ENCODE data around the gene LIPG. TPM values are rescaled to one million over a fixed set of nuclear protein-coding genes. Genes with fewer than 3 reads are reported as not detected.
A peak's percentile ranks its signal among the peaks of the same experiment; 100 is the strongest.

LIPG gene
- total and polyA plus RNA-seq, 8 donors, result 0.39 to 8.2 (median 1.1) TPM

DNA sequence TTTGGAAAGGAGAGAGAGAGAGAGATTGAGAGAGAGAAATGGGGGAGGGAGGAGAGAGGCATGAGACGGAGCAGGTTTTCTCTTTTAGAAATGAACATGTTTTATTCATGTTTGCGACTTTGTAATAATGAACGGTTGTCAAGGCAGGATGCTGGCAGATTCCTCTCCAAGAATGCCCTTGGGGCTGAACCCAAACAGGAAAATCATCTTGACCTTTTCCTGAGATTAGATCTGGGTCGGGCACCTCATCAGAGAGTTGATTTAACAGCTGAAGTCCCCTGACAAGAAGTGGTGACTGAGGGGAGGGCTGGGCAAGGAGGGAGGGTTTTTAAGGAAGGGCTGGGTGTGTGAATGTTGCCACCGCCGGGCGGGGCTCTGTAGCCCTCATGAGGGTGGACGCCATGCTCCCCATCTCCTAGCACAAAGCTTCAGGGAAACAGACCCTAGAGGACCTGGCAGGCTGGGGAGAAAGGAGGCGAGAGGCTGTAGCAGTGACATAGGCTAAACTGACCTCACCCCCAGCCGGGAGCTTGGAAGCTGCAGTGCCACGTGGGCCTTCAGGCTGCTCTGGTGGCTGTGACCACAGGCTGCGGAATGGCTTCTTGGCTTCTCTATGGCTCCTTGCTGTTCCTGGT, 60.0 kb downstream of the LIPG start:
- intact Hi-C loops (cut with DNase I), result no loop called here
- 74 to 85% methylated on average over 12 of the region's 12 CpGs for WGBS, 2 donors

DNA sequence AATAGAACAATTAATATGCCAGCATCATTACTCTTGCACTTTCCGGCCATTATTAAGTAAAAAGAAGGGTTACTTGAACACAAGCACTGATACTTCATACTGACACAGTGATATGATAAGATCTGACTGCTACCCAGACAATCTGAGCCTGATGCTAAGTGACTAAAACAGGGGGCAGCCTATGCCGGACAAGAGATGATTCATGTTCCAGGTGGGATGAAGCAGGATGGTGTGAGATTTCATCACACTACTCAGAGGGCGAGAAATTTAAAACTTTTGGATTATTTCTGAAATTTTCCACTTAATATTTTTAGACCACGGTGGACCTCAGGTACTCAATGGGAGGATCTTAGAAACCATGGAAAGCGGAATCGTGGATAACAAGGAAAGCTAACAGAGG, 61.7 kb downstream of the LIPG start:
- TF ChIP-seq, protein P1, sequence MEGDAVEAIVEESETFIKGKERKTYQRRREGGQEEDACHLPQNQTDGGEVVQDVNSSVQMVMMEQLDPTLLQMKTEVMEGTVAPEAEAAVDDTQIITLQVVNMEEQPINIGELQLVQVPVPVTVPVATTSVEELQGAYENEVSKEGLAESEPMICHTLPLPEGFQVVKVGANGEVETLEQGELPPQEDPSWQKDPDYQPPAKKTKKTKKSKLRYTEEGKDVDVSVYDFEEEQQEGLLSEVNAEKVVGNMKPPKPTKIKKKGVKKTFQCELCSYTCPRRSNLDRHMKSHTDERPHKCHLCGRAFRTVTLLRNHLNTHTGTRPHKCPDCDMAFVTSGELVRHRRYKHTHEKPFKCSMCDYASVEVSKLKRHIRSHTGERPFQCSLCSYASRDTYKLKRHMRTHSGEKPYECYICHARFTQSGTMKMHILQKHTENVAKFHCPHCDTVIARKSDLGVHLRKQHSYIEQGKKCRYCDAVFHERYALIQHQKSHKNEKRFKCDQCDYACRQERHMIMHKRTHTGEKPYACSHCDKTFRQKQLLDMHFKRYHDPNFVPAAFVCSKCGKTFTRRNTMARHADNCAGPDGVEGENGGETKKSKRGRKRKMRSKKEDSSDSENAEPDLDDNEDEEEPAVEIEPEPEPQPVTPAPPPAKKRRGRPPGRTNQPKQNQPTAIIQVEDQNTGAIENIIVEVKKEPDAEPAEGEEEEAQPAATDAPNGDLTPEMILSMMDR (IDR thresholded peaks at IDR 0.05), result no peak
- Histone ChIP-seq H3K4me1 (no peaks in the 10 kb centered on the region), H3K36me3 (no peaks in the 10 kb centered on the region), H3K27ac (no peak overlapping the region), H3K4me3 (no peak overlapping the region), H3K27me3 (no peaks in the 10 kb centered on the region), H3K9me3 (no peaks in the 10 kb centered on the region)
- DNase-seq, result no peak
- 87 to 94% methylated on average over 6 of the region's 6 CpGs for WGBS, 2 donors
- intact Hi-C loops (cut with DNase I), result no loop called here
- no peak for ATAC-seq
- FAIRE-seq, result no peak

More for the DNA sequence above, 60.0 kb downstream of the LIPG start:
- FAIRE-seq (no peak), ATAC-seq (no peak), DNase-seq (peak in 1 of 6 donors; percentile 32)
- TF ChIP-seq, protein P1 (IDR thresholded peaks at IDR 0.05), result no peak
- Histone ChIP-seq H3K4me3 (no peak overlapping the region), H3K9me3 (no peaks in the 10 kb centered on the region), H3K27ac (no peak overlapping the region), H3K27me3 (no peaks in the 10 kb centered on the region), H3K4me1 (no peaks in the 10 kb centered on the region), H3K36me3 (no peaks in the 10 kb centered on the region)

DNA sequence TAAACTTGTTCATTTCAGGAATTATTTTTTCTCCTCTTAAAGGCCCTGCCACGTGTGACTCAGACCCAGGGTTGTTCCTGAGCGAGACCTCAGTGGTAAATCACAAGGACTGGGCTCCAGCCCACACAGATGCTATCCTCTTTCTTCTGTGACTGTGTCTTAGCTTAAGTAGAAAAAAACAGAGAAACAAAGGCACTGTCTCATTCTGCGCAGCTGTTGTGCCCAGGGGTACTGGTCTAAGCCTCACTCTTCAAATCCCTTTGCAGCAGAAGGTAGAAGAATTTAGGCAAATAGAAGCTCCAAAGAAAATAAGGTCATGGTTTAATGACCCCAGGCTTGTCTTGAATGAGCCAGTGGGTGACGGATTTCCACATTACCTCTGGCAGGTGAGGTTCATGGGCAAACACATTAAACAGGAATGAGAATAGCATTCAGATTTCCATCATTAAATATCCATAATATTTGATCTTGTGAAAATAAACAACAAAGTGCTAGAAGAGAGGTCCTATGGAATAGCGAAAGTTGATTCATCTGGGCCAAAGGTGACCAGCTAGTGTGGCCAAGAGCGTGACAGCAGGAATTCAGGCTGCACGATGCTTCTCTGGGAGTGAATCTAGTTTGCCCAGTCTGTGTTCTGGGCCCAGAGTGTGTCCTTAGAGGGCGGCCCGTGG, 63.3 kb downstream of the LIPG start:
- intact Hi-C loops (cut with DNase I), result no loop called here

DNA sequence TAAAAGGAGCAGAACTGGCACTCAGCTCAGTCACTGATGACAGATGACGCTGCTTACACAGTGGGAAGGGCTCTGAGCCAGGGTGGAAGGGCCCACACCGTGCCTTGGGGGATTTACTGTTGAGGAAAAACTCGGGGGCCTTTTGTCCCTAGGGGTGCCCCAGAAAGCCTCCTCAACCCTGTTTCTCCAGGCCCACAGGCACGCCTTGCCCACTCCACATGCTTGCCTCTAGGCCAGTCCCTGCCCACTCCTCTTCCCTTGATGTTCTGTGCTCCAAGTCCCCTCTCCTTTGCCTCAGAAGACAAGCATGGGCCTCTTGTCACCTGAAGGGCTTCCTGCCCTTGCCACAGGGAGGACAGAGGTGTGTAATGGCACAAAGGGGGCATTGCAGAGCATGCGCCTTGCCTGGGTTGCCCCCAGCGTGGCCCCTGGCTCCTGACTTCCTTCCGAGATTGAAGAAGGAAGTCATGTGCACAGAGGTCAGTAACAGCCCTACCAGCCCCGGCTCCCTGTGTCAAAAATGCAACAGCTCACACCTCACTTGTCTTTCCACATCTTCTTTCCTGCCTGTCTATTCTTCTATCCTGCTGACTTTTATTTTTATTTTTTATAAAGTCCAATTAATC, 65.1 kb downstream of the LIPG start:
- no peak overlapping the region for H3K4me3 ChIP-seq
- H3K27ac ChIP-seq, result no peak overlapping the region
- TF ChIP-seq, protein P1 (IDR thresholded peaks at IDR 0.05), result no peak
- no peak for ATAC-seq
- H3K4me1 ChIP-seq, result peaks cover 0 to 5% (median 0%) of the 10 kb centered on the region in 3 donors
- H3K27me3 ChIP-seq, result no peaks in the 10 kb centered on the region
- FAIRE-seq, result no peak
- no peaks in the 10 kb centered on the region for H3K36me3 ChIP-seq
- 76 to 85% methylated on average over 8 of the region's 8 CpGs for WGBS, 2 donors
- intact Hi-C loops (cut with DNase I), result no loop called here
- no peaks in the 10 kb centered on the region for H3K9me3 ChIP-seq
- peak in 1 of 6 donors; percentile 31 for DNase-seq

More for the DNA sequence above, 63.3 kb downstream of the LIPG start:
- WGBS, 2 donors, result 80 to 81% methylated on average over 9 of the region's 9 CpGs
- ATAC-seq (peak in 1 of 4 donors; percentile 36), FAIRE-seq (no peak), DNase-seq (no peak)
- Histone ChIP-seq H3K9me3 (no peaks in the 10 kb centered on the region), H3K36me3 (no peaks in the 10 kb centered on the region), H3K4me1 (peaks cover 0 to 5% (median 0%) of the 10 kb centered on the region in 3 donors), H3K27ac (no peak overlapping the region), H3K4me3 (no peak overlapping the region), H3K27me3 (no peaks in the 10 kb centered on the region)
- TF ChIP-seq, protein P1 (IDR thresholded peaks at IDR 0.05), result no peak
